GM19099 (cell line): ENCODE measurements around the gene CLN6.
A peak's percentile ranks its signal among the peaks of the same experiment; 100 is the strongest.

Experiments used
- POLR2A ChIP-seq: IDR thresholded peaks from 3 replicates; pipeline ENCODE4 v1.6.1; 2011; ENCODE audit warnings: low read depth; ENCODE audit not compliant: insufficient read length; ENCODE audit errors: extremely low read depth

CLN6 gene

DNA sequence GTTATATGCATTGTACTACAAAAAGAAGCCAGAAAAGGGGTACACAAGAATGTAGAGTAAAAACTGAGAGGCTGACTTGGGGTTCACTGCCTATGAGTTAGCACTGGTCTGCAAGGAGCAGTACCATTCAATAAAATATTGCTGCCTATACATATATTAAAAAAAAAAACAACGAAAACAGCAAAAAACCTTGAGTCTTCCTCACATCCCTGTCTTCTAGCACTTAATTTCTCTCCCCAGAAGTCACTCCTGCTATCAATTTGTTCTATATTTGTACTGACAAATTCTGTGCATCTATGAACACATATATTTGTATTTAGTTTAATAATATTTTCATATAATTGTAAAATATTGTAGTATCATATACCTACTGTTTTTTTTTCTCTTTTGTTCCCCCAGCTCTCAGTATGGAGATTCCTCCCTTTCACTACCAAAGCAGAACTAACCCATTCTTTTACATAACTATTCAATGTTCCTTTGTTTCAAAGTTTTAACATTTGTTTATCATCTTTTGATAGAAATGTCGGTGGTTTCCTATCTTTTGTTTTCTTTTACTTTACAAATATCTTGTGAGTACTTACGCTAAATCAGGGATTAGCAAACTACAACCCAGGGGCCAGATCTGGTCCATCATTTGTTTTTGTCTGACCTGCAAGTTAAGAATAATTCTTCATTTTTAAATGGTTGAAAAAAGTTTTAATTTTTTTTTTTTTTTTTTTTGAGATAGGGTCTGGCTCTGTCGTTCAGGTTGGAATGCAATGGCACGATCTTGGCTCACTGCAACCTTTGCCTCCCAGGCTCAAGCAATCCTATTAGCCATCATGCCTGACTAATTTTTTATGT is 33.2 kb upstream of the CLN6 start:
- no peak for TF ChIP-seq POLR2A

DNA sequence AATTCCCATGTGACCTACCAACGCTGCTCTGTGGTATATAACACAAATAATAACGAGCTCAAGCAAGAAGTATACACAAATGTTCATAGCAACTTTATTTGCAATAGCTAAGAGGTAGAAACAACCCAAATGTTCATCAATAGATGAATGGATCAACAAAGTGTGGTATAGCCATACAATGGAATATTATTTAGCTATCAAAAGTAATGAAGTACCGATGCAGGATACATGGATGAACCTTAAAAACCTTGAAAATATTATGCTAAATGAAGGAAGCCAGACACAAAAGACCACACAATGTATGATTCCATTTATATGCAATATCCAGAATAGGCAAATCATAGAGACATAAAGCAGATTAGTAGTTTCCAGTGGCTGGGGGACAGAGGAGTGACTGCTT is 32.5 kb upstream of the CLN6 start:
- TF ChIP-seq POLR2A = no peak

DNA sequence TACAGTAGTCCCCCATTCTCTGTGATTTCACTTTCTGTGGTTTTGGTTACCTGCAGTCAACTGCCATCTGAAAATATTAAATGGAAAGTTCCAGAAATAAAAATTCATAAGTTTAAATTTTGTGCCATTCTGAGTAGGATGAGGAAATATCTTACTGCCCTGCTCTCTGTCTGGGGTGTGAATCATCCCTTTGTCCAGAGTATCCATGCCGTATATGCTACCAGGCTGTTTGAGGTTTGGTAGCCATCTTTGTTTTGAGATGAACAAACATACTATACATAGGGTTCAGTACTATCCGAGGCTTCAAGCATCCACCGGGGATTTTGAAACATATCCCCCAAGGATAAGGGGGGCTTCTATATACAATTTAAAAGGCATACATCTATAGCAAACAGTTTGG is 31.7 kb upstream of the CLN6 start:
- no peak for TF ChIP-seq POLR2A

DNA sequence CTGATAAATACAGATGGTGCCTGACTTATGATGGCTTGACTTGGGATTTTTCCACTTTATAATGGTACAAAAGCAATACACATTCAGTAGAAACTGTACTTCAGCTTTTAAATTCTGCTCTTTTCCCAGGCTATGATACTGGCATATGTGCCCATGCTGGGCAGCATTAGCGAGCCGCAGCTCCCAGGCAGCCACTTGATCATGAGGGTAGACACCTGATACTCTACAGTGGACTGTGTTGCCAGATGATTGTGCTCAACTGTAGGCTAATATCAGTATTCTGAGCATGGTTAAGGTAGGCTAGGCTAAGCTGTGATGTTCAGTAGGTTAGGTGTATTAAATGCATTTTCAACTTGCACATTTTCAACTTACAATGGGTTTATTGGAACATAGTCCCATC is 30.4 kb upstream of the CLN6 start:
- TF ChIP-seq POLR2A = no peak

DNA sequence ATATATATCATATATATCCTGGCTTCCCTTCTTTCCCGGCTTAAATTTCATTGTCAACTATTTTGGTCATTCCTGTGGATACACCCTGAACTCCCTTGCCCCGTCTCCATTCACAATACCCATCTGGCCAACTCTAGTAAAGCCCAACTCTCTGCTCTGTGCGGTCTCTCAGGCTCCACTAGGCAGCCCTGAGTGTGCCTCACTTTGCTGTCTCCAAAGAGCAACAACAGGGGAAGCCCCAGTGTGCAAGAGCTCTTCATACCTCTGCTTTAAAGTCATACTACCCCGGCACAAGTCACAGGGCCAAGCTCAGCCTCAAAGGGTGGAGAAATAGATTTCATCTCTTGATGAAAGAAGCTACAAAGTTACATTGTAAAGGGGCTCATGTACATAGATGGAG is 29.2 kb upstream of the CLN6 start:
- TF ChIP-seq POLR2A = no peak

DNA sequence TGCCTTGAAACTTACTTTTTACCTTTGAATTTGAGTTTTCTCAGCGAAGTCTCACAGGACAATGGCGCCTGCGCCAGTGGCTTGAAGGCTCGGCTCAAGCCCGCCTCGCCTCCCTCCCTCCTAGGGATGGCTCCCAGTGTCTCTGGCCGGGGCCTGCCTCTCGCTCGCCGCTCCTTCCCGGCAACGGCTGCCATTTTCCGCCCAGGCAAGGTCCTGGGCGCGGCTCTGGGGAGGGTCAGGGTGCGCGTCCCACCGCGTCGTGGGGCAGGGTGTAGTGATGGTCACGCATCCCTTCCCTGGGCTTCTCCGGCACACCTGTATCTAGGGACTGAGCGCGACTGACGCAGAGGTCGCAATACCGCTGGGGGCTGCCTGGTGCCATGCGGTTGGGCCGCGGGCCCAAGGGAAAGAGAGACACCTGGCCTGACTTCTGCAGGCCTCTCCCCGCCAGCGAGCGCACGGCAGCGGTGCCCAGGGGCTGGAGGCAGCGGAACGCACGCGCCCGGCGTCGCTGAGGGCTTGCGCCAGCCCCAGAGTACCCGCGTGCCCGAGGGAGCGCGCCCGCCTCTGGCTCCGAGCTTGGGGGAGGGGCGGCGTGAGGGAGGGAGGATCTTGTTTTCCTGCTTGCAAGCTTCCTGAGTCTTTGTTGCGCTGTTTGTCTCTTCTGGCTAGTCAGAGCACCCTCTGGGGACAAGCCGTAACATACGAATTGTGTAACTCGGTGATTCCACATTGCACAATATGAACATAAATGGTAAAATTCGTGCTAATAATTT is 27.3 kb upstream of the CLN6 start:
- peak; percentile 50 for TF ChIP-seq POLR2A

DNA sequence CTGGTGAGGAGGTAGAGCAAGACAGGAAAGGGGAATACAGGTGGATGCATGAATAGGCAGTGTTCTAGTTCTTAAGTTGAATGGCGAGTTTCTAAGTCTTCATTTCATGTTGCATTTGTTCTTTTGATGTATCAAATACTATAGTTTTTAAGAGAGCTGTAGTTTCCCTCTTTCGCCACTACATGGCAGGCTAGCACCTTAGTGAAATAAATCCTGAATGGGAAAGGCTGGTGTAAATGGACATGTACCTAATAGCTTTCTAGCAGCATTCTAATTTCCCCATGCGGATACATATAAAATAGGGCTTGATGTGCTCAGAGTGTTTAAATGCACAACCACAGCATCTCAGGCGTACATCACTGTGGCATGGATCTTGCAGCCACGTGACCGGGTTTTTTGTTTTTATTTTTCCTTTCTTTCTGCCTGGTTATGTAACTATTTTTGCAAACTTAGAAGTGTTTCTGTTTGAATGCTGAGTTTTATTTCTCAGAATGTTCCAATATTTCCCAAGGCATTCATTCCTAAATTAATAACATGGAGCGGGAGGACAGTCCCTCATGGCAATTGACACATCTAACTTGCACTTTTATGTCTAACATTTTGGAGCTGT is 23.5 kb upstream of the CLN6 start:
- TF ChIP-seq POLR2A = no peak

DNA sequence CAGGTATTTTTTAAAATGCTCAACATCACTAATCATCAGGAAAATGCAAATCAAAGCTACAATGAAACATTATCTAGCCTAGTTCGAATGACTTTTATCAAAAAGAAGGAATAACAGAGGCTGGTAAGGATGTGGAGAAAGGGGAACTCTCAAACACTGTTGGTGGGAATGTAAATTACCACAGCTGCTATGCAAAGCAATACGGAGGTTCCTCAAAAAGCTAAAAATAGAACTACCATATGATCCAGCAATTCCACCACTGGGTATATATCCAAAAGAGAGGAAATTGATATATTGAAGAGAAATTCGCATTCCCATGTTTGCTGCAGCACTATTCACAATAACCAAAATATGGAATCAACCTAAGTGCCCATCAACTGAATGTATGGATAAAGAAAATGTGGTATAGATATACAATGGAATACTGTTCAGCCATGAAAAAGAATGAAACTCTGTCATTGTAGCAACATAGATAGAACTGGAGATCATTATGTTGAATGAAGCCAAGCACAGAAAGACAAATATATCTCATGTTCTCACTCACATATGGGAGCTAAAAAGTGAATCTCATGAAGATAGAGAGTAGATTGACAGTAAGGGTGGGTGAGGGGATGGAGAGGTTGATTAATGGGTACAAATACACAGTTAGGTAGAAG is 19.7 kb upstream of the CLN6 start:
- TF ChIP-seq POLR2A = no peak

DNA sequence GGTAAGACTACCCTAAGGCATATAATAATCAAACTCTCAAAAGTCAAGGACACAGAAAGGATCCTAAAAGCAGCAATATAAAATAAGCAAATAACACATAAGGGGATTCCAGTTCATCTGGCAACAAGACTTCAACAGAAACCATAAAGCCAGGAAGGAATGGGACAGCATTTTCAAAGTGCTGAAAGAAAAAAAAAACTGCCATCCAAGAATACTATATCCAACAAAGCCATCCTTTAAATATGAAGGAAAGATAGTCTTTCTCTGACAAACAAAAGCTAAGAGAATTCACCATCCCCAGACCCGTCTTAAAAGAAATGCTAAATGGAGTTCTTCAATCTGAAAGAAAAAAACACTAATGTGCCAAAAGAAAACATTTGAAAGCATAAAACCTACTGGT is 14.7 kb upstream of the CLN6 start:
- TF ChIP-seq POLR2A = no peak

DNA sequence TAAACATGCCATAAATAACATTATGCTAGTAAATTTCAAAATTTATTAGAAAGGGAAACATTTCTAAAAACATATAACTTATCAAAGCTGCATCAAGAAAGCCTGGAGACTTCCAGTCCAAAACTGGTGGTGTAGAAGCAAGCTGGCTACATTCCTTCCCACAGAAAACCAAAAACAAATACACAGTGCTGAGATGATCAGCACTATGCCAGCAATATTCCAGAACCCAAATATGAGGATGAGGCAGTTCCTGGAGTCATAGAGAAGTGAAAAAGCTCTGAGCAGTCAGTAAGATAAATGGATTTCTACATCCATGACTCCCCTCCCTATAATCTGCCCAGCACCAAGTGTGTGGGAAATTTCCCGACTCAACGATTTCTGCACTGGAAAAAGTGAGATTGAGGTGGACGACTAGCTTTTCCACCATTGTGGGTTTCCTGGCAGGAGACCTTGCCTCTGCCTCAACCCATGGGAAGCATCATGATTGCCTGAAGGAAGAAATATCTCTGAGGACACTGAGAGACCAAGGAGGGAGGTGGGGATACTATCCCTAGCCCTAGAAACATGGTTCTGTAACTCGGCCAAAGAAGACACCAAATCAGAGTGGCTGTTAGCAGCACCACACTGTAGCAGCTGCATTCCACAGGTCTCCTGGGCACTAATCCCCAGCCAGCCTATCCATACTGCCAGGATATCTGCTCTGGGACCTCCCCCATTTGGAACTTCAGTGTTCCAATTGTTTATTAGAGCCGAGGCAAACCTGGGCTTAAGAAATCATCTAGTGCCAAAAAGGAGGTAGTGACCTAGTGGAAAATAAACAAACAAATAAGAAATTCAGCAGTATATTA is 11.8 kb upstream of the CLN6 start:
- TF ChIP-seq POLR2A = no peak

DNA sequence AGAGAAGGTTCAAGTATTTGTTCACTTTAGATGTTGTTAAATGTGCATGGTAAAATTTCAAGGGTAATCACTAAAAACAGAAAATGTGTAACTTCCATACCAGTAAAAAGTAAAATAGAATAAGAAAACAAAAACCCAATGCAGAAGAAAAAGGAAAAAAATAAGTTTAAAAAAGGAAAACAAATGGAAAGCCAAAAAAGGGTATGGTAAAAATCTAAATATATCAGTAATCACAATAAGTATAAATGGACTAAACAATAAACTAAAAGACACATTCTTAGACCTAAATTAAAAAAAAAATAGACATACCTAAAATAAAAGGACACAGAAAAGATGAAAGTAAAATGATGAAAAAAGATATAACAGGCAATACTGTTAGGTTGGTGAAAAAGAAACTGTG is 9.5 kb upstream of the CLN6 start:
- TF ChIP-seq POLR2A = no peak

DNA sequence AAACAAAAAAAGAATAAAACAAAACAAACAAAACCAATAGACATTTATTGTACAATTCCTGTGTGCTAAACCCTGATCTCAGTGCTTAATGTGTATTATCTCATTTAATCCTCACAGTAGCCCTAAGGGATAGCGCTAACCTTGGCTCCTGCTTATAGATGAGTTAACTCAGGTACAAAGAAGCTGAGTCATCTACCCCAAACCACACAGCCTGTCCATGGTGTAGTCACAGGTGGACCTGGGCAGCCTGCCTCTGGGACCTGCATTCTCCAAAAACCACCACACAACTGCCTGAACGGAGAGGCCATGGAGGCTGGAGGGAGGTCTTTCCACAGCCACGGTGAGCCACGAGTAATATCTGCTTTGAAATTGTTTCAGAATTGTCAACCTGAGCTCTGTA is 5.5 kb upstream of the CLN6 start:
- TF ChIP-seq POLR2A = no peak

DNA sequence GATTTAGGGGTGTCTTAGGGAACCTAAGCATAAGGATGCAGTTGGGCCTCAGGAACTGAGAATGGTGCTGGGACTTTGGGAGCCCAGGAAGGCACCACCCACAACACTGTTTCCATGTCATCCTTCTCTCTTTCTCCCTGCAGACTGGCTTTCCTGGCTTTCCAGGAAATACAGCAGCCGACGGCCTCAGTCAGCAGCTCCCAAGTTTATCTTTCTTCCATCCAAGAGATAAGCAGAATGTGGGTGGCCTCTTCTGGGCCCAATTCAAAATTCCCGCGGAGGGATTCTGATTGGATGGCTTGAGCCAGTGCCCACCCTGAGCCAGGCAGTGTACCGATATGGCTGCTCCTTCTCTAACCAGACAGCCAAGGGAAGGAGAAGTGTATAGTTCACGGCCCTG is 4.5 kb upstream of the CLN6 start:
- TF ChIP-seq POLR2A = no peak

DNA sequence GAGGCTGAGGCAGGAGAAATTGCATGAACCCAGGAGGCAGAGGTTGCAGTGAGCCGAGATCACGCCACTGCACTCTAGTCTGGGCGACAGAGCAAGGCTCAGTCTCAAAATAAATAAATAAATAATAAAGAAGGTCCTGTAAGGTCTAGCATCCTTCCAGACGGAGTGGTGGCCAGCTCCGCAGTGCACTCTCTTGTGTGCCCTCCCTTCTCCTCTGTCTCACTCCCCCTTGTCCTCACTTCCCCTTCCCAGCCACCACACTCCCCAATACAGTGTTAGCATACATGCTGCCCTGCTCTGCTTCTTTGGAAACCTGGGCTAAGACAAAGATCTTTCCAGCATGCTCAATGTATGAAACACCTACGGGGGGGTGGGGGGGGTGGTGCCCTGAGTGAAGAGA is 3.4 kb upstream of the CLN6 start:
- no peak for TF ChIP-seq POLR2A
